ENCODE results near the gene MZT2A. TPM values are rescaled to one million over a fixed set of nuclear protein-coding genes. Genes with fewer than 3 reads are reported as not detected.

The MZT2A gene
- polyA plus RNA-seq, 1 donor from 2014 or later: 146 TPM

DNA sequence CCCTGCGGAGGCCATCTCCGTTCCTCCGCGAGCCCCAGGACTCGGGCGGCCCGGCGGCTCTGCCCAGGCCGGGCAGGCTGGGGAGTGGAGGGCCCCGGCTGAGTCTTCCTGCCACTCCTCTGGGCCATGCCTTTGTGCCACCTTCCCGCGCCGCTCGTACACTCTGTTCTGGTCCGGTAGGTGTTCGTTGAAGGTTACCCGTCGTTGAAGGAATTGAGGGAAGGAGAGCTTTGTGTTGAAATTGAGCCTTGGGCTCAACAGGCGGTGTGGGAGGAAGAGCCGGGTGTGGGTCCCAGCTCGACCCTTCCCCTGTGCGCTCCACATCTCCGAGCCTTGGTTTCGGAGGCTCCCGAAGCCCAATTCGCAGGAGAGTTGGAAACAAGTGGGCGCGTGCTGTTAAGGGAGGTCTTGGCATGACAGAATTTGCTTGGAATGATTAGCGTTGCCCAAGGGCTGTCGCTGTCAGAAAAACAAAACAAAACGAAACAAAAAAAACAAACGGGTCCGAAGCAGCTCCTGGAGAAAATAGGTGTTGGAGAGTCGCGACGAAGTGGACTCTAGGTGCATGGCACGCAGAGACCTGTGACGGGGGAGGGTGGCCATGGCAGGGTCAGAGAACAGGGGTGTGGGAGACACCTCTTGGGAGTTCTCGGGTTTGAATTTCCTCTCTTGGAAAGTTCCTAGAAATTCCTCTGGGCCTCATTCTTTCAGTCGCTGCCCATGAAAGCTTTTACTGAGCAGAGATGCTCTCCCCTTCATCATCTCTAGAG lies 1.2 kb upstream of the MZT2A start:
- H3K36me3 ChIP-seq (ENCODE audit: insufficient read depth, low read length): no peaks in the 10 kb centered on the region
- H3K4me2 ChIP-seq (ENCODE audit: low read length): peak overlapping the region; percentile 45
- H3F3A ChIP-seq (ENCODE audit: insufficient read depth, low read length, poor library complexity, severe bottlenecking): no peaks in the 10 kb centered on the region
- H3K9me3 ChIP-seq (ENCODE audit: low read length): no peaks in the 10 kb centered on the region
- H2AFZ ChIP-seq (ENCODE audit: low read depth, low read length): peak overlapping the region; percentile 85
- no peaks in the 10 kb centered on the region for H4K20me1 ChIP-seq (ENCODE audit: insufficient read depth)
- H3K9me2 ChIP-seq (ENCODE audit: insufficient read depth, low read length): no peaks in the 10 kb centered on the region
- TF ChIP-seq MXI1 (conservative IDR thresholded peaks at IDR 0.05; ENCODE audit: poor library complexity, severe bottlenecking) (no peak), TAF1 (IDR thresholded peaks at IDR 0.05; ENCODE audit: low read depth) (no peak), REST (IDR thresholded peaks at IDR 0.05; ENCODE audit: borderline replicate concordance) (no peak), SMC3 (conservative IDR thresholded peaks at IDR 0.05; ENCODE audit: poor library complexity) (no peak), POLR2AphosphoS5 (IDR thresholded peaks at IDR 0.05) (no peak), EZH2 (IDR thresholded peaks at IDR 0.05; ENCODE audit: borderline replicate concordance, insufficient read depth, low read length, poor library complexity, severe bottlenecking) (no peak), EP300 (conservative IDR thresholded peaks at IDR 0.05; ENCODE audit: poor library complexity, severe bottlenecking) (no peak), RAD21 (conservative IDR thresholded peaks at IDR 0.05) (no peak)
- TF ChIP-seq, protein P1, sequence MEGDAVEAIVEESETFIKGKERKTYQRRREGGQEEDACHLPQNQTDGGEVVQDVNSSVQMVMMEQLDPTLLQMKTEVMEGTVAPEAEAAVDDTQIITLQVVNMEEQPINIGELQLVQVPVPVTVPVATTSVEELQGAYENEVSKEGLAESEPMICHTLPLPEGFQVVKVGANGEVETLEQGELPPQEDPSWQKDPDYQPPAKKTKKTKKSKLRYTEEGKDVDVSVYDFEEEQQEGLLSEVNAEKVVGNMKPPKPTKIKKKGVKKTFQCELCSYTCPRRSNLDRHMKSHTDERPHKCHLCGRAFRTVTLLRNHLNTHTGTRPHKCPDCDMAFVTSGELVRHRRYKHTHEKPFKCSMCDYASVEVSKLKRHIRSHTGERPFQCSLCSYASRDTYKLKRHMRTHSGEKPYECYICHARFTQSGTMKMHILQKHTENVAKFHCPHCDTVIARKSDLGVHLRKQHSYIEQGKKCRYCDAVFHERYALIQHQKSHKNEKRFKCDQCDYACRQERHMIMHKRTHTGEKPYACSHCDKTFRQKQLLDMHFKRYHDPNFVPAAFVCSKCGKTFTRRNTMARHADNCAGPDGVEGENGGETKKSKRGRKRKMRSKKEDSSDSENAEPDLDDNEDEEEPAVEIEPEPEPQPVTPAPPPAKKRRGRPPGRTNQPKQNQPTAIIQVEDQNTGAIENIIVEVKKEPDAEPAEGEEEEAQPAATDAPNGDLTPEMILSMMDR (IDR thresholded peaks at IDR 0.05; ENCODE audit: poor library complexity, severe bottlenecking): no peak
- H3K27me3 ChIP-seq (ENCODE audit: insufficient read depth, low read depth, low read length): no peaks in the 10 kb centered on the region
- peak overlapping the region; percentile 92 for H3K4me3 ChIP-seq (ENCODE audit: low read length)
- H3K27ac ChIP-seq (ENCODE audit: low read length): peak overlapping the region; percentile 89
- H3K79me2 ChIP-seq (replicated peaks; ENCODE audit: insufficient read depth, low read length): peaks cover 32% of the 10 kb centered on the region
- H3K9ac ChIP-seq (ENCODE audit: low read length): peak overlapping the region; percentile 87

GRCh38 chr2:131492418-131493198 lies 411 bp upstream of the MZT2A start:
- peak overlapping the region; percentile 92 for H3K4me3 ChIP-seq (ENCODE audit: low read length)
- H3K4me2 ChIP-seq (ENCODE audit: low read length): no peak overlapping the region
- H3K27ac ChIP-seq (ENCODE audit: low read length): peak overlapping the region; percentile 89
- H3K9me3 ChIP-seq (ENCODE audit: low read length): no peaks in the 10 kb centered on the region
- H3K9me2 ChIP-seq (ENCODE audit: insufficient read depth, low read length): no peaks in the 10 kb centered on the region
- H2AFZ ChIP-seq (ENCODE audit: low read depth, low read length): peak overlapping the region; percentile 85
- no peaks in the 10 kb centered on the region for H3K36me3 ChIP-seq (ENCODE audit: insufficient read depth, low read length)
- H3K9ac ChIP-seq (ENCODE audit: low read length): peak overlapping the region; percentile 87
- TF ChIP-seq MXI1 (conservative IDR thresholded peaks at IDR 0.05; ENCODE audit: poor library complexity, severe bottlenecking) (peak; percentile 87), SMC3 (conservative IDR thresholded peaks at IDR 0.05; ENCODE audit: poor library complexity) (peak; percentile 76), REST (IDR thresholded peaks at IDR 0.05; ENCODE audit: borderline replicate concordance) (peak; percentile 18), POLR2AphosphoS5 (IDR thresholded peaks at IDR 0.05) (peak; percentile 83), RAD21 (conservative IDR thresholded peaks at IDR 0.05) (peak; percentile 55), EP300 (conservative IDR thresholded peaks at IDR 0.05; ENCODE audit: poor library complexity, severe bottlenecking) (peak; percentile 48), TAF1 (IDR thresholded peaks at IDR 0.05; ENCODE audit: low read depth) (no peak), EZH2 (IDR thresholded peaks at IDR 0.05; ENCODE audit: borderline replicate concordance, insufficient read depth, low read length, poor library complexity, severe bottlenecking) (no peak)
- TF ChIP-seq, protein P1 (IDR thresholded peaks at IDR 0.05; ENCODE audit: poor library complexity, severe bottlenecking): peak; percentile 99
- no peaks in the 10 kb centered on the region for H4K20me1 ChIP-seq (ENCODE audit: insufficient read depth)
- peaks cover 32% of the 10 kb centered on the region for H3K79me2 ChIP-seq (replicated peaks; ENCODE audit: insufficient read depth, low read length)
- no peaks in the 10 kb centered on the region for H3F3A ChIP-seq (ENCODE audit: insufficient read depth, low read length, poor library complexity, severe bottlenecking)
- H3K27me3 ChIP-seq (ENCODE audit: insufficient read depth, low read depth, low read length): no peaks in the 10 kb centered on the region
